ENCODE results near the gene SNUPN.

SNUPN gene

DNA sequence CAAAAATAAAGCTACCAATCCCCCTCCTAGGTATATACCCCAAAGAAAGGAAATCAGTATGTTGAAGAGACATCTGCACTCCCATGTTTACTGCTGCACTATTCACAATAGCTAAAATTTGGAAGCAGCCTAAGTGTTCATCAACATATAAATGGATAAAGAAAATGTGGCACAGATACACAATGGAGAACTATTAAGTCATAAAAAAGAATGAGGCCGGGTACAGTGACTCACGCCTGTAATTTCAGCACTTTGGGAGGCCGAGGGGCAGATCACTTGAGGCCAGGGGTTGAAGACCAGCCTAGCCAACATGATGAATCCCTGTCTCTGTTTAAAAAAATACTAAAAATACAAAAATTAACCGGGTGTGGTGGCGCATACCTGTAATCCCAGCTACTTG, 36.5 kb downstream of the SNUPN start:
- TF ChIP-seq RAD21 (IDR thresholded peaks at IDR 0.05; ENCODE audit: low read depth) (no peak), TAF1 (IDR thresholded peaks at IDR 0.05; ENCODE audit: low read depth) (no peak), CEBPB (IDR thresholded peaks at IDR 0.05) (no peak), NFIC (IDR thresholded peaks at IDR 0.05) (no peak), YY1 (IDR thresholded peaks at IDR 0.05; ENCODE audit: low read depth) (no peak), EGR1 (IDR thresholded peaks at IDR 0.05) (no peak), EP300 (IDR thresholded peaks at IDR 0.05; ENCODE audit: borderline replicate concordance) (no peak), FOXM1 (IDR thresholded peaks at IDR 0.05; ENCODE audit: borderline replicate concordance, low read depth) (no peak), TCF12 (IDR thresholded peaks at IDR 0.05; ENCODE audit: low read depth) (no peak), CREB1 (IDR thresholded peaks at IDR 0.05; ENCODE audit: low read depth) (no peak), ZBTB7A (IDR thresholded peaks at IDR 0.05; ENCODE audit: low read depth) (no peak)
- TF ChIP-seq, protein P1, sequence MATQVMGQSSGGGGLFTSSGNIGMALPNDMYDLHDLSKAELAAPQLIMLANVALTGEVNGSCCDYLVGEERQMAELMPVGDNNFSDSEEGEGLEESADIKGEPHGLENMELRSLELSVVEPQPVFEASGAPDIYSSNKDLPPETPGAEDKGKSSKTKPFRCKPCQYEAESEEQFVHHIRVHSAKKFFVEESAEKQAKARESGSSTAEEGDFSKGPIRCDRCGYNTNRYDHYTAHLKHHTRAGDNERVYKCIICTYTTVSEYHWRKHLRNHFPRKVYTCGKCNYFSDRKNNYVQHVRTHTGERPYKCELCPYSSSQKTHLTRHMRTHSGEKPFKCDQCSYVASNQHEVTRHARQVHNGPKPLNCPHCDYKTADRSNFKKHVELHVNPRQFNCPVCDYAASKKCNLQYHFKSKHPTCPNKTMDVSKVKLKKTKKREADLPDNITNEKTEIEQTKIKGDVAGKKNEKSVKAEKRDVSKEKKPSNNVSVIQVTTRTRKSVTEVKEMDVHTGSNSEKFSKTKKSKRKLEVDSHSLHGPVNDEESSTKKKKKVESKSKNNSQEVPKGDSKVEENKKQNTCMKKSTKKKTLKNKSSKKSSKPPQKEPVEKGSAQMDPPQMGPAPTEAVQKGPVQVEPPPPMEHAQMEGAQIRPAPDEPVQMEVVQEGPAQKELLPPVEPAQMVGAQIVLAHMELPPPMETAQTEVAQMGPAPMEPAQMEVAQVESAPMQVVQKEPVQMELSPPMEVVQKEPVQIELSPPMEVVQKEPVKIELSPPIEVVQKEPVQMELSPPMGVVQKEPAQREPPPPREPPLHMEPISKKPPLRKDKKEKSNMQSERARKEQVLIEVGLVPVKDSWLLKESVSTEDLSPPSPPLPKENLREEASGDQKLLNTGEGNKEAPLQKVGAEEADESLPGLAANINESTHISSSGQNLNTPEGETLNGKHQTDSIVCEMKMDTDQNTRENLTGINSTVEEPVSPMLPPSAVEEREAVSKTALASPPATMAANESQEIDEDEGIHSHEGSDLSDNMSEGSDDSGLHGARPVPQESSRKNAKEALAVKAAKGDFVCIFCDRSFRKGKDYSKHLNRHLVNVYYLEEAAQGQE (IDR thresholded peaks at IDR 0.05; ENCODE audit: low read depth): no peak
- TF ChIP-seq, protein P2, sequence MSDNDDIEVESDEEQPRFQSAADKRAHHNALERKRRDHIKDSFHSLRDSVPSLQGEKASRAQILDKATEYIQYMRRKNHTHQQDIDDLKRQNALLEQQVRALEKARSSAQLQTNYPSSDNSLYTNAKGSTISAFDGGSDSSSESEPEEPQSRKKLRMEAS (IDR thresholded peaks at IDR 0.05): no peak
- TF ChIP-seq, protein P3, sequence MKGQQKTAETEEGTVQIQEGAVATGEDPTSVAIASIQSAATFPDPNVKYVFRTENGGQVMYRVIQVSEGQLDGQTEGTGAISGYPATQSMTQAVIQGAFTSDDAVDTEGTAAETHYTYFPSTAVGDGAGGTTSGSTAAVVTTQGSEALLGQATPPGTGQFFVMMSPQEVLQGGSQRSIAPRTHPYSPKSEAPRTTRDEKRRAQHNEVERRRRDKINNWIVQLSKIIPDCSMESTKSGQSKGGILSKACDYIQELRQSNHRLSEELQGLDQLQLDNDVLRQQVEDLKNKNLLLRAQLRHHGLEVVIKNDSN (IDR thresholded peaks at IDR 0.05): no peak

DNA sequence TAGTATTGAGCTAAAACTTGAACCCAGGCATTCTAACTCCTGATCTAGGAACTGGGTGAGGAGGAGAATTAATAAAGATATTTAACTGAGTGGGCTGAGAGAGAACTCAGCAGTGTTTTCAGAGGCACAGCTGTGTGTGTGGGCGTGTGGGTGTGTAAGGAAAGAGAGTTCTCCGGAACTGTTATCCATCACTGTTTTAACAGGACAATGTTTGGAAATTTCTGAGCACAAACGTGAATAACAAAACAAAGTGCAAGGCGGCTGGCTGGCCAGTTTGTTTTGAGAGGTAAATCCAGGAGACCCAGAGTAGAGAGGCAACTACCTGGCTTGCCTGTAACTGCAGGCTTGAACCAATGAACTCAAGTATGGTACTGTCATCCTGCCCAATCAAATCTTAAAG, 41.4 kb downstream of the SNUPN start:
- TF ChIP-seq, protein P3 (IDR thresholded peaks at IDR 0.05): no peak
- TF ChIP-seq YY1 (IDR thresholded peaks at IDR 0.05; ENCODE audit: low read depth) (no peak), EP300 (IDR thresholded peaks at IDR 0.05; ENCODE audit: borderline replicate concordance) (no peak), ZBTB7A (IDR thresholded peaks at IDR 0.05; ENCODE audit: low read depth) (no peak), FOXM1 (IDR thresholded peaks at IDR 0.05; ENCODE audit: borderline replicate concordance, low read depth) (no peak), TAF1 (IDR thresholded peaks at IDR 0.05; ENCODE audit: low read depth) (no peak), EGR1 (IDR thresholded peaks at IDR 0.05) (no peak), CREB1 (IDR thresholded peaks at IDR 0.05; ENCODE audit: low read depth) (no peak), CEBPB (IDR thresholded peaks at IDR 0.05) (no peak), TCF12 (IDR thresholded peaks at IDR 0.05; ENCODE audit: low read depth) (no peak), NFIC (IDR thresholded peaks at IDR 0.05) (no peak)
- TF ChIP-seq, protein P2 (IDR thresholded peaks at IDR 0.05): no peak
- TF ChIP-seq, protein P1 (IDR thresholded peaks at IDR 0.05; ENCODE audit: low read depth): no peak

DNA sequence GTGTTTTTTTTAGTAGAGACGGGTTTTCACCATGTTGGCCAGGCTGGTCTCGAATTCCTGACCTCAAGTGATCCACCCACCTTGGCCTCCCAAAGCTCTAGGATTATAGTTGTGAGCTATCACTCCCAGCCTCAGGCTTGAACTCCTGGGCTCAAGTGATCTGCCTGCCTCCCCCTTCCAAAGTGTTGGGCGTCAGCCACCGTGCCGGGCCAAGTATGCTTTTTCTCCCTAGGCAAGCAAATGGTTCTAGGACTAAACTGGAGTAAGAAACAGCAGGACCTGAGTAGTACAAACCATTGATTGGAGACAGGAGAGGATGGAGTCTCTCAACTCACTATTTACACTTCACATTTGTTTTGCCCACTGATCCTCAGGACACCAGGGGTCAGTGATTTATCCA, 41.8 kb downstream of the SNUPN start:
- TF ChIP-seq CREB1 (IDR thresholded peaks at IDR 0.05; ENCODE audit: low read depth): no peak
- no peak for TF ChIP-seq ZBTB7A (IDR thresholded peaks at IDR 0.05; ENCODE audit: low read depth)
- TF ChIP-seq EGR1 (IDR thresholded peaks at IDR 0.05): no peak
- TF ChIP-seq, protein P1 (IDR thresholded peaks at IDR 0.05; ENCODE audit: low read depth): no peak
- TF ChIP-seq TAF1 (IDR thresholded peaks at IDR 0.05; ENCODE audit: low read depth): no peak
- no peak for TF ChIP-seq YY1 (IDR thresholded peaks at IDR 0.05; ENCODE audit: low read depth)
- TF ChIP-seq RAD21 (IDR thresholded peaks at IDR 0.05; ENCODE audit: low read depth): no peak
- TF ChIP-seq, protein P3 (IDR thresholded peaks at IDR 0.05): no peak
- TF ChIP-seq FOXM1 (IDR thresholded peaks at IDR 0.05; ENCODE audit: borderline replicate concordance, low read depth): no peak
- no peak for TF ChIP-seq NFIC (IDR thresholded peaks at IDR 0.05)
- no peak for TF ChIP-seq EP300 (IDR thresholded peaks at IDR 0.05; ENCODE audit: borderline replicate concordance)
- no peak for TF ChIP-seq TEAD4 (IDR thresholded peaks at IDR 0.05)
- TF ChIP-seq CEBPB (IDR thresholded peaks at IDR 0.05): no peak
- TF ChIP-seq, protein P2 (IDR thresholded peaks at IDR 0.05): no peak
